Hepatocyte (in vitro differentiated cells): ENCODE measurements around the gene SHROOM3.
"Not testable (repeated sequence)": the region's sequence is repeated elsewhere in the genome, so short reads cannot be mapped to it uniquely, and the experiment has no call there.

ENCODE experiments used
- EZH2 ChIP-seq: fragments of 200-600 bp; sonication (generic); IDR thresholded peaks from 2 replicates; pipeline ENCODE4 v1.6.1; 2016; ENCODE audit warnings: antibody characterized with exemption, mild to moderate bottlenecking, borderline replicate concordance
- EZH2phosphoT487 ChIP-seq: fragments of 200-600 bp; sonication (generic); IDR thresholded peaks from one replicate; pipeline ENCODE4 v1.6.1; 2018; ENCODE audit warnings: antibody characterized with exemption, mild to moderate bottlenecking, low read depth, moderate library complexity; ENCODE audit not compliant: unreplicated experiment, severe bottlenecking
- TF ChIP-seq, protein P1 (sequence below): fragments of 200-600 bp; sonication (generic); IDR thresholded peaks from 2 replicates; pipeline ENCODE4 v1.5.1; 2016; ENCODE audit warnings: antibody characterized with exemption, mild to moderate bottlenecking; ENCODE audit not compliant: poor library complexity

DNA sequence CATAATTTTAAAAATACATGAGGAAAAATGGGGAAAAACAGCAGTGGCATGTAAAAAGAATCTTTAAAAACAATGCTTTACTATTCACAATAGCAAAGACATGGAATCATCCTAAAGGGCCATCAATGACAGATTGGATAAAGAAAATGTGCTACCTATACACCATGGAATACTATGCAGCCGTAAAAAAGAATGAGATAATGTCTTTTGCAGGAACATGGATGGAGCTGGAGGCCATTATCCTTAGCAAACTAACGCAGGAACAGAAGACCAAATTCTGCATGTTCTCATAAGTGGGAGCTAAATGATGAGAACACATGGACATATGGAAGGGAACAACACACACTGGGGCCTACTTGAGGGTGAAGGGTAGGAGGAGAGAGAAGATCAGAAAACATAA, 287.1 kb downstream of the SHROOM3 start:
- not testable (repeated sequence) for TF ChIP-seq EZH2phosphoT487, EZH2
- TF ChIP-seq, protein P1, sequence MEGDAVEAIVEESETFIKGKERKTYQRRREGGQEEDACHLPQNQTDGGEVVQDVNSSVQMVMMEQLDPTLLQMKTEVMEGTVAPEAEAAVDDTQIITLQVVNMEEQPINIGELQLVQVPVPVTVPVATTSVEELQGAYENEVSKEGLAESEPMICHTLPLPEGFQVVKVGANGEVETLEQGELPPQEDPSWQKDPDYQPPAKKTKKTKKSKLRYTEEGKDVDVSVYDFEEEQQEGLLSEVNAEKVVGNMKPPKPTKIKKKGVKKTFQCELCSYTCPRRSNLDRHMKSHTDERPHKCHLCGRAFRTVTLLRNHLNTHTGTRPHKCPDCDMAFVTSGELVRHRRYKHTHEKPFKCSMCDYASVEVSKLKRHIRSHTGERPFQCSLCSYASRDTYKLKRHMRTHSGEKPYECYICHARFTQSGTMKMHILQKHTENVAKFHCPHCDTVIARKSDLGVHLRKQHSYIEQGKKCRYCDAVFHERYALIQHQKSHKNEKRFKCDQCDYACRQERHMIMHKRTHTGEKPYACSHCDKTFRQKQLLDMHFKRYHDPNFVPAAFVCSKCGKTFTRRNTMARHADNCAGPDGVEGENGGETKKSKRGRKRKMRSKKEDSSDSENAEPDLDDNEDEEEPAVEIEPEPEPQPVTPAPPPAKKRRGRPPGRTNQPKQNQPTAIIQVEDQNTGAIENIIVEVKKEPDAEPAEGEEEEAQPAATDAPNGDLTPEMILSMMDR: not testable (repeated sequence)
